ENCODE data around the gene ADAM10. TPM values are rescaled to one million over a fixed set of nuclear protein-coding genes. Genes with fewer than 3 reads are reported as not detected.

Gene ADAM10
- polyA plus RNA-seq, 3 donors, result 66.0 to 269 (median 149) TPM

DNA sequence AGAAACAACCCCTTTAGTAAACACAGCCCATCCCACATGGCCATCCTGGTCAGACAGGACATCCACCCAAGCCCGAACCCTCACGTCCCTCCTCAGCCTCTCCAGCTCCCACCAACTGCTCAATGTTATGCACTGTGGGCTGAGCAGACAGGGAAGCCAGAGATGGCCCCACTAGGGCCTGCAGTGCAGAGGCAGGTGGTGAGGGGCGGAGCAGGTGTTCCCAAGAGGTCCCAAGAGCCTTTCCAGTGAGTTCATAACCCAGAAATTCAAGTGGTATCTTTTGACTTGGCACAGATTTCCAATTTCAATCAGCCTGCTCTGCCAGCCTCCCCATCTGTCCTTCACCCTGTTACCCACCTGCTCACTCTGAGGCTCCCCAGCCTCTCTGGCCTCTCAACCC, 187.4 kb downstream of the ADAM10 start:
- H3K27ac ChIP-seq (ENCODE audit: low read depth in 1 of 2, low read length in 2 of 2), result no peak overlapping the region
- intact Hi-C loops (cut with micrococcal nuclease), result no loop called here
- 86% methylated on average over 1 of the region's 3 CpGs for WGBS (ENCODE audit: insufficient coverage)

DNA sequence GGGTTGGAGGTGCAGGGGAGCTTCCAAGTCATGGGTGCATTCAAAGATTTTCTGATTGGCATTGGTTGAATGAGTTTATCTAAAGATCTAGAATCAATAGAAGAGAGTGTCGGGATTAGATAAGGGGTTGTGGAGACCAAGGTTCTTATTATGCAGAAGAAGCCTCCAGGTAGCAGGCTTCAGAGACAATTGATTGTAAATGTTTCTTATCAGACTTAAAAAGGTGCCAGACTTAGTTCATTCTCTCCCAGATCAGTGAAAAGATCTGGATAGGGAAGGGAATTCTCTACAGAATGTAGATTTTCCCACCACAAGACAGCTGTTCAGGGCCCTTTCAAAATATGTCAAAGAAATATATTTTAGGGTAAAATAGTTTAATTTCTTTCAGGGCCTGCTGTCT, 188.2 kb downstream of the ADAM10 start:
- intact Hi-C loops (cut with micrococcal nuclease), result no loop called here
- H3K27me3 Mint-ChIP-seq (ENCODE audit: low read depth in 3 of 3), result peaks cover 0 to 4% (median 2%) of the 10 kb centered on the region in 3 donors
- no peak overlapping the region for H3K4me3 ChIP-seq (replicated peaks in 1 of 3; ENCODE audit: low read depth in 2 of 3, low read length in 3 of 3)
- H3K27ac Mint-ChIP-seq, result no peak overlapping the region
- H3K4me2 ChIP-seq (replicated peaks; ENCODE audit: extremely low read depth, low read length, poor library complexity, severe bottlenecking), result no peak overlapping the region
- H2AFZ ChIP-seq (ENCODE audit: insufficient read depth, low read depth, low read length, poor library complexity, severe bottlenecking), result no peak overlapping the region
- no CpG with 5 or more reads among the region's 1 CpG for WGBS (ENCODE audit: insufficient coverage)
- no peak overlapping the region for H3K4me3 Mint-ChIP-seq
- TF ChIP-seq, protein P1, sequence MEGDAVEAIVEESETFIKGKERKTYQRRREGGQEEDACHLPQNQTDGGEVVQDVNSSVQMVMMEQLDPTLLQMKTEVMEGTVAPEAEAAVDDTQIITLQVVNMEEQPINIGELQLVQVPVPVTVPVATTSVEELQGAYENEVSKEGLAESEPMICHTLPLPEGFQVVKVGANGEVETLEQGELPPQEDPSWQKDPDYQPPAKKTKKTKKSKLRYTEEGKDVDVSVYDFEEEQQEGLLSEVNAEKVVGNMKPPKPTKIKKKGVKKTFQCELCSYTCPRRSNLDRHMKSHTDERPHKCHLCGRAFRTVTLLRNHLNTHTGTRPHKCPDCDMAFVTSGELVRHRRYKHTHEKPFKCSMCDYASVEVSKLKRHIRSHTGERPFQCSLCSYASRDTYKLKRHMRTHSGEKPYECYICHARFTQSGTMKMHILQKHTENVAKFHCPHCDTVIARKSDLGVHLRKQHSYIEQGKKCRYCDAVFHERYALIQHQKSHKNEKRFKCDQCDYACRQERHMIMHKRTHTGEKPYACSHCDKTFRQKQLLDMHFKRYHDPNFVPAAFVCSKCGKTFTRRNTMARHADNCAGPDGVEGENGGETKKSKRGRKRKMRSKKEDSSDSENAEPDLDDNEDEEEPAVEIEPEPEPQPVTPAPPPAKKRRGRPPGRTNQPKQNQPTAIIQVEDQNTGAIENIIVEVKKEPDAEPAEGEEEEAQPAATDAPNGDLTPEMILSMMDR (IDR thresholded peaks at IDR 0.05), result no peak
- no peaks in the 10 kb centered on the region for H3K27me3 ChIP-seq (ENCODE audit: control insufficient read depth in 2 of 2, insufficient read depth in 2 of 2, low read length in 2 of 2)
- peaks cover 2% of the 10 kb centered on the region for H3K4me1 Mint-ChIP-seq
- H3K9me3 ChIP-seq (replicated peaks in 1 of 2; ENCODE audit: control insufficient read depth in 1 of 2, insufficient read depth in 1 of 2, low read length in 2 of 2), result no peaks in the 10 kb centered on the region
- H3K79me2 ChIP-seq (ENCODE audit: insufficient read depth, low read length), result no peaks in the 10 kb centered on the region
- H3K36me3 ChIP-seq (replicated peaks in 1 of 2; ENCODE audit: control insufficient read depth in 1 of 2, insufficient read depth in 2 of 2, low read length in 2 of 2), result no peaks in the 10 kb centered on the region
- H3K4me1 ChIP-seq (ENCODE audit: control insufficient read depth in 1 of 2, insufficient read depth in 2 of 2, low read length in 2 of 2), result peaks cover 0 to 9% of the 10 kb centered on the region in 2 donors
- DNase-seq, result no peak
- no peak overlapping the region for H3K27ac ChIP-seq (ENCODE audit: low read depth in 1 of 2, low read length in 2 of 2)
- H3K9me3 Mint-ChIP-seq, result peaks cover 0 to 2% (median 0%) of the 10 kb centered on the region in 7 donors
- H4K20me1 ChIP-seq (ENCODE audit: insufficient read depth, low read length), result no peaks in the 10 kb centered on the region
- no peak overlapping the region for H3K9ac ChIP-seq (ENCODE audit: insufficient read depth, low read length, poor library complexity, severe bottlenecking)
- no peaks in the 10 kb centered on the region for H3K36me3 Mint-ChIP-seq

More for the DNA sequence above, 187.4 kb downstream of the ADAM10 start:
- H3K4me2 ChIP-seq (replicated peaks; ENCODE audit: extremely low read depth, low read length, poor library complexity, severe bottlenecking), result no peak overlapping the region
- H4K20me1 ChIP-seq (ENCODE audit: insufficient read depth, low read length), result no peaks in the 10 kb centered on the region
- peaks cover 0 to 2% (median 0%) of the 10 kb centered on the region in 7 donors for H3K9me3 Mint-ChIP-seq
- H3K9ac ChIP-seq (ENCODE audit: insufficient read depth, low read length, poor library complexity, severe bottlenecking), result no peak overlapping the region
- H3K4me1 ChIP-seq (ENCODE audit: control insufficient read depth in 1 of 2, insufficient read depth in 2 of 2, low read length in 2 of 2), result peaks cover 0 to 1% of the 10 kb centered on the region in 2 donors
- H3K9me3 ChIP-seq (replicated peaks in 1 of 2; ENCODE audit: control insufficient read depth in 1 of 2, insufficient read depth in 1 of 2, low read length in 2 of 2), result no peaks in the 10 kb centered on the region
- no peaks in the 10 kb centered on the region for H3K36me3 Mint-ChIP-seq
- H3K4me3 Mint-ChIP-seq, result no peak overlapping the region
- peak overlapping the region in 1 of 7 donors; percentile 43 for H3K27ac Mint-ChIP-seq
- H3K79me2 ChIP-seq (ENCODE audit: insufficient read depth, low read length), result no peaks in the 10 kb centered on the region
- no peaks in the 10 kb centered on the region for H3K36me3 ChIP-seq (replicated peaks in 1 of 2; ENCODE audit: control insufficient read depth in 1 of 2, insufficient read depth in 2 of 2, low read length in 2 of 2)
- no peak overlapping the region for H3K4me3 ChIP-seq (replicated peaks in 1 of 3; ENCODE audit: low read depth in 2 of 3, low read length in 3 of 3)
- no peak for DNase-seq
- peaks cover 0 to 4% (median 2%) of the 10 kb centered on the region in 3 donors for H3K27me3 Mint-ChIP-seq (ENCODE audit: low read depth in 3 of 3)
- H2AFZ ChIP-seq (ENCODE audit: insufficient read depth, low read depth, low read length, poor library complexity, severe bottlenecking), result no peak overlapping the region
- H3K4me1 Mint-ChIP-seq, result no peaks in the 10 kb centered on the region
- H3K27me3 ChIP-seq (ENCODE audit: control insufficient read depth in 2 of 2, insufficient read depth in 2 of 2, low read length in 2 of 2), result no peaks in the 10 kb centered on the region
- TF ChIP-seq, protein P1 (IDR thresholded peaks at IDR 0.05), result no peak
